ENCODE results near the gene DKK3.

The DKK3 gene

GRCh38 chr11:11987503-11988022, 20.9 kb downstream of the DKK3 start:
- Mint-ChIP-seq H3K36me3 (ENCODE audit: low read depth) (no peaks in the 10 kb centered on the region), H3K9me3 (no peaks in the 10 kb centered on the region), H3K4me3 (no peak overlapping the region), H3K4me1 (ENCODE audit: low read depth) (peaks cover 2% of the 10 kb centered on the region), H3K27ac (no peak overlapping the region), H3K27me3 (ENCODE audit: low read depth) (peaks cover 15% of the 10 kb centered on the region)
- DNase-seq (ENCODE audit: low spot score): no peak

- Mint-ChIP-seq H3K36me3 (ENCODE audit: low read depth) (no peaks in the 10 kb centered on the region), H3K4me3 (no peak overlapping the region), H3K27me3 (ENCODE audit: low read depth) (peaks cover 4% of the 10 kb centered on the region), H3K9me3 (no peaks in the 10 kb centered on the region), H3K27ac (no peak overlapping the region), H3K4me1 (ENCODE audit: low read depth) (peaks cover 2% of the 10 kb centered on the region)
- no peak for DNase-seq (ENCODE audit: low spot score)
These were observed 22.2 kb downstream of the DKK3 start for GRCh38 chr11:11985954-11986949.

DNA sequence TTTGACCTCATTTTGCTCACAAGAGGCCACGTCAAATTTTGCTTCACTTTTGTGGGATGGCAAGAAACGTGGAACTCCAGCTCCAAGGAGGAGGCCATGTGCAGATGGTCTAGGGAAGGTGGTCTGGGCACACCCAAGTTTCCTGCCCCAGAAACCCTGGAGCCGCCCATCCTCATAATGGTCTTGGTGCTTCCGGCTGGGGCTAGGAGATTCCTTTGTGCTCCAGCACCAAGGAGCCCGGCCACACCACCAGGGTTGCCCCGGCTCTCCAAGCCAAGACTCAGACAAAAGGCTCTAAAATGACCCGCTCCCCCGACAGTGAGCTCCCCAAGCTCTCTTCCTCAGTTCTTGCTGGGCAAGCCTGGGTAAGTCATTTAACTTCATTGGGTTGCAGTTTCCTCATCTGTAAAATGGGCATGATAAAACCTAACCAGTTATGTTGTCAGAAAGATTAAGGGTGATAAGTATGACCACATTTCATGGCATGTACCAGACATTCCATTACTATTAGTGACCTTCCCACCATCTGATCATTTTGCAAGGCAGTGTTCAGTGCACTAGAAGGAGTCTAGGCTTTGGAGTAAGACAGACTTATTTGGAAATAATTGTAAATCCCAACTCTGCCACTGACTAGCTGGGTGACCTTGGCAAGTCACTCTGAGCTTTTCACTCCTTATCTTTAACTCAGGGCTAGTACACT, 23.3 kb downstream of the DKK3 start:
- Mint-ChIP-seq H3K27ac (no peak overlapping the region), H3K4me3 (no peak overlapping the region), H3K27me3 (ENCODE audit: low read depth) (peaks cover 3% of the 10 kb centered on the region), H3K4me1 (ENCODE audit: low read depth) (peaks cover 2% of the 10 kb centered on the region), H3K36me3 (ENCODE audit: low read depth) (no peaks in the 10 kb centered on the region), H3K9me3 (no peaks in the 10 kb centered on the region)
- DNase-seq (ENCODE audit: low spot score): no peak

- H3K36me3 Mint-ChIP-seq (ENCODE audit: low read depth): no peaks in the 10 kb centered on the region
- no peak overlapping the region for H3K27ac Mint-ChIP-seq
- no peak overlapping the region for H3K4me3 Mint-ChIP-seq
- no peak for DNase-seq (ENCODE audit: low spot score)
- H3K27me3 Mint-ChIP-seq (ENCODE audit: low read depth): peaks cover 3% of the 10 kb centered on the region
- H3K9me3 Mint-ChIP-seq: no peaks in the 10 kb centered on the region
- peaks cover 2% of the 10 kb centered on the region for H3K4me1 Mint-ChIP-seq (ENCODE audit: low read depth)
These were observed 23.9 kb downstream of the DKK3 start for GRCh38 chr11:11984563-11984962.

- Mint-ChIP-seq H3K4me1 (ENCODE audit: low read depth) (peaks cover 2% of the 10 kb centered on the region), H3K27ac (no peak overlapping the region)
These were observed 25.0 kb downstream of the DKK3 start for GRCh38 chr11:11983427-11983826.

DNA sequence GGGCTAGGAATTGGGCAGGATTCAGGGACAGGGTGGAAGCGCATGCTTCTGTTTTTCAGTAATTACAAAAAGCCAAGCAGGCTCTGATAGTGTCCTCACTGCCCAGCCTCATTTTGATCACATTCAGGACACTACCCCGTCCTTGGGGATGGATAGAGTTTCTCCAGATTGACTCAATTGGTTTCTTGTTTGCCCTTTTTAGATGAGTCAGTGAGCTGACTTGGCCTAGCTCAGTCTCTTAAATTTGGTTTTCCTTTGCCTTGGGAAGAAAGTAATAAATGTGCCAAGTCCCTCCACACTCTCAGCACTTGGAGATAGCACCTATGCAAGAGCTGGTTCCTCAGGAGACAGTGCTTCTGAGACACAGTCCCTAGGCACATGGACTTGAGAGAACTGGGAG, 25.5 kb downstream of the DKK3 start:
- H3K27me3 Mint-ChIP-seq (ENCODE audit: low read depth): peaks cover 5% of the 10 kb centered on the region
- H3K27ac Mint-ChIP-seq: no peak overlapping the region
- H3K4me1 Mint-ChIP-seq (ENCODE audit: low read depth): peaks cover 2% of the 10 kb centered on the region
- H3K36me3 Mint-ChIP-seq (ENCODE audit: low read depth): no peaks in the 10 kb centered on the region
- no peak for DNase-seq (ENCODE audit: low spot score)
- no peak overlapping the region for H3K4me3 Mint-ChIP-seq
- H3K9me3 Mint-ChIP-seq: no peaks in the 10 kb centered on the region

More at GRCh38 chr11:11983427-11983826, 25.0 kb downstream of the DKK3 start:
- no peak for DNase-seq (ENCODE audit: low spot score)
- no peaks in the 10 kb centered on the region for H3K36me3 Mint-ChIP-seq (ENCODE audit: low read depth)
- H3K9me3 Mint-ChIP-seq: no peaks in the 10 kb centered on the region
- H3K4me3 Mint-ChIP-seq: no peak overlapping the region
- peaks cover 3% of the 10 kb centered on the region for H3K27me3 Mint-ChIP-seq (ENCODE audit: low read depth)

DNA sequence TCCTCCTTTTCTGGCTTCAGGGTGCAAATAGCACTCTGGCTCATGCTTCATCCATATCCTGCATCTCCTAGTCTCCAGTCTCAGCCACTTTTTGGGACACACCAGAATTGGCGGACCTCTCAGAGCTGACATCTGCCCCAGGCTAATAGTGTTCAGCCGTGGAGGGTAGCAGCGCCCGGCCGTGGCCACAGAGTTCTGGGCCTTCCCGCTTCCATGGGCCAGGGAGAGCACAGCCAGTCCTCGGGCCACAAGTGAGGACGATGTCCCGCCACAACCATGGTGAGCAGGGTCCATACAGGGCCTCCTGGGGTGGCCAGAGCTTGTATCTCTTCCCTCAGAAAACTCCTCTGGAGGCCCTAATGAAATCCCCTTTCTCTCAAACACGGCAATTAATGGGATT, 26.0 kb downstream of the DKK3 start:
- H3K4me3 Mint-ChIP-seq: no peak overlapping the region
- no peaks in the 10 kb centered on the region for H3K36me3 Mint-ChIP-seq (ENCODE audit: low read depth)
- no peak overlapping the region for H3K27ac Mint-ChIP-seq
- H3K27me3 Mint-ChIP-seq (ENCODE audit: low read depth): peaks cover 3% of the 10 kb centered on the region
- no peaks in the 10 kb centered on the region for H3K9me3 Mint-ChIP-seq
- no peak for DNase-seq (ENCODE audit: low spot score)
- no peaks in the 10 kb centered on the region for H3K4me1 Mint-ChIP-seq (ENCODE audit: low read depth)

DNA sequence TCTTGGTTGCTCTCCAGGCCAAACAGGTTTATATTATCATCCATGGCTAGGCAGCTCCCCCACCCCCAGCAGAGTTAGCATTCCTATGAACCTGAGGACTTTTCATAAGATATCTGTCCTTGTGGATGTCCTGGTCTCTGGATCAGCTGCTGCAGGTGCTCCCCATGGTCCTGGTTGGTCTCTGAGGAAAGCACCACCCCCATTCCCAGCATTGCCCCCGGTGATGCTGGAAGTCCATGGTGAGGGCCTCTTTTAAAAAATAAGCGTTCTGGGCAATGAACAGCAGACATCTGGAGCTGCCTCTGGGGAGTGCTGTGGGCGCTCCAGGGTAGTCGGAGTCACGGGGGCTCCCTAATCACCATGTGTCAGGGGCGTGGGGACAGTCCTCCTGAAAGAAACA, 26.6 kb downstream of the DKK3 start:
- H3K4me1 Mint-ChIP-seq (ENCODE audit: low read depth): no peaks in the 10 kb centered on the region
- H3K27ac Mint-ChIP-seq: no peak overlapping the region
- DNase-seq (ENCODE audit: low spot score): no peak
- no peaks in the 10 kb centered on the region for H3K36me3 Mint-ChIP-seq (ENCODE audit: low read depth)
- peaks cover 3% of the 10 kb centered on the region for H3K27me3 Mint-ChIP-seq (ENCODE audit: low read depth)
- no peak overlapping the region for H3K4me3 Mint-ChIP-seq
- H3K9me3 Mint-ChIP-seq: no peaks in the 10 kb centered on the region

- Mint-ChIP-seq H3K4me1 (ENCODE audit: low read depth) (no peaks in the 10 kb centered on the region), H3K4me3 (no peak overlapping the region), H3K27me3 (ENCODE audit: low read depth) (peaks cover 3% of the 10 kb centered on the region), H3K9me3 (no peaks in the 10 kb centered on the region), H3K27ac (no peak overlapping the region), H3K36me3 (ENCODE audit: low read depth) (no peaks in the 10 kb centered on the region)
- DNase-seq (ENCODE audit: low spot score): no peak
These were observed 27.1 kb downstream of the DKK3 start for GRCh38 chr11:11981364-11981763.

DNA sequence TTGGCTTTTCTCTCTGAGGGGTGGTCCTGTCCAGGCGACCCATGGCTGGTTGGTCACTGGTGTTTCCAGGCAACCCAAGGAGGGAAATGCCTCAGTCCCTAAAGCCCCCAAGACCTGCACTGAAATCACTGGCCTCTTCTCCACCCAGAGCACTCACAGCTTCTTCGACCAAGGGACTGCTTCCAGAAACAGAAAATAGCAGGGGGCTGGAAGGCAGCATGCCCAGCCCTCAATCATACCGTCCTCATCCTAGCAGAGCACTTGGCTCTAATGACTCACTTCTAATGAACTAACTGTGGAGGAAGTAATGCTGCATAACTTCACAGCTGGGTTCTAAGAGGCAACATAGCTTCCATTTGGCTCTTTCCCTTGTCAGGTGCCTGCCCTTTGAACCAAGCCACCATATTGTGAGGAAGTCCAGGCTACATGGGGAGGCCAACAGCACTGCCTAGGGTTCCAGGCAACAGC, 27.6 kb downstream of the DKK3 start:
- no peak for DNase-seq (ENCODE audit: low spot score)
- H3K9me3 Mint-ChIP-seq: no peaks in the 10 kb centered on the region

DNA sequence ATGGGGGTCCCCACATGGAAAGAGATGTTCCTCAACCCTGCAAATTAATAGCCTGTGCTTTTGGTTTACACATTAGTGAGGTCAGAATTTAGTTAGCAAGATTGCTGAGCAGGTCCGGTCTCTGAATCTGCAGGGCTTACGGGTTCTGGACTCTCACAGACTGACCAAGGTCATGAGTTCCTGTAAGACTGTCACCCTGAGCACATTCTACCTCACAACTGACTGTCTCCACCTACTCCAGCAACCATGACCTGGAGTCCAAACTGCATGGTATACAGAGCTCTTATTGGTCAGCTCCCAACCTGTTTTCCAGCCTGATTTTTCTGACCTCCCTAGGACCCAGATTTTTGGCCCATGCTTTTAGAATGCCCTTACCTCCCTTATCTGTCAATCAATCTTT, 28.2 kb downstream of the DKK3 start:
- peaks cover 4% of the 10 kb centered on the region for H3K4me1 Mint-ChIP-seq (ENCODE audit: low read depth)
- no peaks in the 10 kb centered on the region for H3K9me3 Mint-ChIP-seq
- H3K36me3 Mint-ChIP-seq (ENCODE audit: low read depth): no peaks in the 10 kb centered on the region
- DNase-seq (ENCODE audit: low spot score): no peak
- H3K4me3 Mint-ChIP-seq: no peak overlapping the region
- no peak overlapping the region for H3K27ac Mint-ChIP-seq
- peaks cover 7% of the 10 kb centered on the region for H3K27me3 Mint-ChIP-seq (ENCODE audit: low read depth)

More for the DNA sequence above, 27.6 kb downstream of the DKK3 start:
- no peak overlapping the region for H3K4me3 Mint-ChIP-seq
- H3K27me3 Mint-ChIP-seq (ENCODE audit: low read depth): peaks cover 6% of the 10 kb centered on the region
- H3K4me1 Mint-ChIP-seq (ENCODE audit: low read depth): peaks cover 2% of the 10 kb centered on the region
- no peaks in the 10 kb centered on the region for H3K36me3 Mint-ChIP-seq (ENCODE audit: low read depth)
- no peak overlapping the region for H3K27ac Mint-ChIP-seq

DNA sequence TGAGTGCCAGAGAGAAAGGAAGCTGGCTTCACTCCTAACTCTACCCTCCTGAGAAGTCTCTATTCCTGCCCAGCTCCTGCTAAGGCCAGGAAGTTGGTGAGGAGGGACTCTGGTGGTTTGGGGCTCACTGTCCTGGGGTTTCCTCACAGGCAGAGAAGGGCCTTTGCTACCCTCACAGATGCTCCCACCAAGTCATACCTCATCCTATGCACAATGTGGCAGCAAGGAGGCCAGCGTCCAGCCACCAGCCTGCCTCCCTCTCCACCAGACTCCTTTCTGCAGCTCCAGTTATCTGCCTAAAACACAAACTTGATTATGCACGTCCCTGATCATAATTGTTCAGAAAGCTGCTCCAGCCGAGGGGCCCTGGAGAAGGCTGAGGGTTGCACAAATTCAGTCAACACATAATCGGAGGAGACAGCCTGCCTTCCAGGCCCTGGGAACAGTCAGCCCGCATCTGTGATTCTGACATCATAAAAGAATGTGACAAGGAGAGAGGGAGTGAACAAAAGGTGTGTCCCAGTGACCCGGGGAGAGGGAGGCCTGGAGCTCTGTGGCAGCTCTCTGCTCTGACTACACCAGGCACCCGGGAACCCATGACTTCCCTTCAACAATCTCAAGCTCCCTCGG, 28.8 kb downstream of the DKK3 start:
- Mint-ChIP-seq H3K9me3 (no peaks in the 10 kb centered on the region), H3K4me3 (no peak overlapping the region), H3K4me1 (ENCODE audit: low read depth) (peaks cover 4% of the 10 kb centered on the region), H3K27me3 (ENCODE audit: low read depth) (peaks cover 7% of the 10 kb centered on the region), H3K36me3 (ENCODE audit: low read depth) (no peaks in the 10 kb centered on the region), H3K27ac (no peak overlapping the region)
- no peak for DNase-seq (ENCODE audit: low spot score)

GRCh38 chr11:11978792-11979487, 29.5 kb downstream of the DKK3 start:
- peaks cover 7% of the 10 kb centered on the region for H3K27me3 Mint-ChIP-seq (ENCODE audit: low read depth)
- DNase-seq (ENCODE audit: low spot score): no peak
- H3K4me1 Mint-ChIP-seq (ENCODE audit: low read depth): peaks cover 4% of the 10 kb centered on the region
- H3K27ac Mint-ChIP-seq: no peak overlapping the region
- no peaks in the 10 kb centered on the region for H3K9me3 Mint-ChIP-seq
- H3K4me3 Mint-ChIP-seq: no peak overlapping the region
- H3K36me3 Mint-ChIP-seq (ENCODE audit: low read depth): no peaks in the 10 kb centered on the region
